IMR-90 (cell line): ENCODE data around the gene ITGB5.

Experiments used
- BHLHE40 ChIP-seq: fragments of 150-350 bp; IDR thresholded peaks from 2 replicates; pipeline ENCODE4 v1.6.1; 2016; ENCODE audit warnings: mild to moderate bottlenecking, low read depth, low read length
- CEBPB ChIP-seq: IDR thresholded peaks from 2 replicates; pipeline ENCODE4 v1.6.1; 2012; ENCODE audit warnings: low read depth, low read length, improper control_type of control experiment
- CHD1 ChIP-seq: IDR thresholded peaks from 2 replicates; pipeline ENCODE4 v1.6.1; 2012; ENCODE audit warnings: low read depth, low read length, improper control_type of control experiment
- ELK1 ChIP-seq: fragments of 150-350 bp; IDR thresholded peaks from 2 replicates; pipeline ENCODE4 v1.6.1; 2016; ENCODE audit warnings: low read depth, mild to moderate bottlenecking, low read length, moderate library complexity, borderline replicate concordance
- MAFK ChIP-seq: IDR thresholded peaks from 2 replicates; pipeline ENCODE4 v1.6.1; 2012; ENCODE audit warnings: low read depth, low read length, improper control_type of control experiment
- MXI1 ChIP-seq: IDR thresholded peaks from 2 replicates; pipeline ENCODE4 v1.6.1; 2012; ENCODE audit warnings: low read depth, mild to moderate bottlenecking, low read length, moderate library complexity, borderline replicate concordance
- NFE2L2 ChIP-seq: fragments of 150-350 bp; IDR thresholded peaks from 2 replicates; pipeline ENCODE4 v1.6.1; 2016; ENCODE audit warnings: low read depth, mild to moderate bottlenecking, low read length
- POLR2A ChIP-seq: IDR thresholded peaks from 2 replicates; pipeline ENCODE4 v1.6.1; 2012; ENCODE audit warnings: mild to moderate bottlenecking, low read depth, low read length
- RAD21 ChIP-seq: IDR thresholded peaks from 2 replicates; pipeline ENCODE4 v1.6.1; 2012; ENCODE audit warnings: low read length, improper control_type of control experiment
- RFX5 ChIP-seq: IDR thresholded peaks from 2 replicates; pipeline ENCODE4 v1.8.0; 2012; ENCODE audit warnings: low read depth, mild to moderate bottlenecking, low read length, moderate library complexity
- SMC3 ChIP-seq: fragments of 150-350 bp; IDR thresholded peaks from 2 replicates; pipeline ENCODE4 v1.6.1; 2016; ENCODE audit warnings: low read depth, mild to moderate bottlenecking, antibody characterized with exemption, low read length, moderate library complexity
- USF2 ChIP-seq: fragments of 150-350 bp; IDR thresholded peaks from 2 replicates; pipeline ENCODE4 v1.6.1; 2017; ENCODE audit warnings: mild to moderate bottlenecking, antibody characterized with exemption, low read length, low read depth
- TF ChIP-seq, protein P1 (sequence below): conservative IDR thresholded peaks from 2 replicates; pipeline ENCODE4 v1.5.1; 2012; ENCODE audit warnings: mild to moderate bottlenecking, low read depth, low read length, improper control_type of control experiment

DNA sequence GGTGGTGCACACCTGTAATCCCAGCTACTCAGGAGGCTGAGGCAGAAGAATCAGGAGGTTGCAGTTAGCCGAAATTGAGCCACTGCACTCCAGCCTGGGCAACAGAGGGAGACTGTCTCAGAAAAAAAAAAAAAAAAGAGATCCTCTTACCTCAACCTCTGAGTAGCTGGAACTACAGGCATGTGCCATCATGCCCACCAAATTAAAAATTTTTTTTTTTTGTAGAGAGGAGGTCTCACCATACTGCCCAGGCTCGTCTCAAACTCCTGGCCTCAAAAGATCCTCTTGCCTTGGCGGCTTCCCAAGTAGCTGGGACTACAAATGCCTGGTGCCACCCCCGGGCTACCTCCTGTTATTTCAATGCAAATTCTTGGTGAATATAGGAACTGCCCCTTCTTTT is 155.4 kb downstream of the ITGB5 start:
- TF ChIP-seq, protein P1, sequence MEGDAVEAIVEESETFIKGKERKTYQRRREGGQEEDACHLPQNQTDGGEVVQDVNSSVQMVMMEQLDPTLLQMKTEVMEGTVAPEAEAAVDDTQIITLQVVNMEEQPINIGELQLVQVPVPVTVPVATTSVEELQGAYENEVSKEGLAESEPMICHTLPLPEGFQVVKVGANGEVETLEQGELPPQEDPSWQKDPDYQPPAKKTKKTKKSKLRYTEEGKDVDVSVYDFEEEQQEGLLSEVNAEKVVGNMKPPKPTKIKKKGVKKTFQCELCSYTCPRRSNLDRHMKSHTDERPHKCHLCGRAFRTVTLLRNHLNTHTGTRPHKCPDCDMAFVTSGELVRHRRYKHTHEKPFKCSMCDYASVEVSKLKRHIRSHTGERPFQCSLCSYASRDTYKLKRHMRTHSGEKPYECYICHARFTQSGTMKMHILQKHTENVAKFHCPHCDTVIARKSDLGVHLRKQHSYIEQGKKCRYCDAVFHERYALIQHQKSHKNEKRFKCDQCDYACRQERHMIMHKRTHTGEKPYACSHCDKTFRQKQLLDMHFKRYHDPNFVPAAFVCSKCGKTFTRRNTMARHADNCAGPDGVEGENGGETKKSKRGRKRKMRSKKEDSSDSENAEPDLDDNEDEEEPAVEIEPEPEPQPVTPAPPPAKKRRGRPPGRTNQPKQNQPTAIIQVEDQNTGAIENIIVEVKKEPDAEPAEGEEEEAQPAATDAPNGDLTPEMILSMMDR: no peak
- TF ChIP-seq SMC3: no peak
- TF ChIP-seq MAFK: no peak
- no peak for TF ChIP-seq RFX5
- TF ChIP-seq POLR2A: no peak
- TF ChIP-seq USF2: no peak
- TF ChIP-seq RAD21: no peak
- TF ChIP-seq CHD1: no peak
- no peak for TF ChIP-seq NFE2L2
- TF ChIP-seq BHLHE40: no peak
- no peak for TF ChIP-seq CEBPB
- TF ChIP-seq MXI1: no peak
- TF ChIP-seq ELK1: no peak
